Tibial artery (tissue), 4 donors: ENCODE results near the gene ZNF112.

Experiments used
- DNase-seq, 2 donors: peaks; one replicate each; pipeline ENCODE4 v3.0.0-alpha.2; 2019
- H3K27ac ChIP-seq, 2 donors: fragments of 200-600 bp; sonication (generic) in 1 of 2; 1 replicate in 1 of 2; 2 replicates in 1 of 2; pipeline ENCODE4 v1.5.1; 2018 to 2019; ENCODE audit warnings: mild to moderate bottlenecking in 1 of 2
- H3K27me3 ChIP-seq, 2 donors: fragments of 200-600 bp; sonication (generic) in 1 of 2; one replicate each; pipeline versions ENCODE4 v1.5.1 to v1.6.0; 2016 to 2019
- H3K36me3 ChIP-seq, 3 donors: fragments of 200-600 bp; sonication (generic) in 2 of 3; one replicate each; pipeline ENCODE4 v1.5.1; 2016 to 2019; ENCODE audit warnings: mild to moderate bottlenecking in 2 of 3
- H3K4me1 ChIP-seq, 4 donors: fragments of 200-600 bp; sonication (generic) in 2 of 4; 1 replicate in 3 of 4; 2 replicates in 1 of 4; pipeline ENCODE4 v1.5.1; 2016 to 2019
- H3K4me3 ChIP-seq, 2 donors: fragments of 200-600 bp; sonication (generic) in 1 of 2; 1 replicate in 1 of 2; 2 replicates in 1 of 2; pipeline ENCODE4 v1.5.1; 2018 to 2019; ENCODE audit warnings: mild to moderate bottlenecking in 2 of 2
- H3K9me3 ChIP-seq, 3 donors: fragments of 200-600 bp; sonication (generic) in 1 of 3; one replicate each; pipeline ENCODE4 v1.5.1; 2016 to 2019
- intact Hi-C: fragments of 100-400 bp; cut with DNase I; formaldehyde crosslinking; loops from one replicate; pipeline ENCODE4 v1.15.0; 2023; ENCODE audit warnings: low total_unique reads
- TF ChIP-seq, protein P1 (sequence below), 2 experiments: fragments of 200-600 bp in 1 of 2; fragments of 450-650 bp in 1 of 2; IDR thresholded peaks; one replicate each; pipeline ENCODE4 v1.5.1; 2017 to 2019; ENCODE audit warnings: antibody characterized with exemption in 2 of 2, mild to moderate bottlenecking in 1 of 2, moderate library complexity in 1 of 2

ZNF112 gene

DNA sequence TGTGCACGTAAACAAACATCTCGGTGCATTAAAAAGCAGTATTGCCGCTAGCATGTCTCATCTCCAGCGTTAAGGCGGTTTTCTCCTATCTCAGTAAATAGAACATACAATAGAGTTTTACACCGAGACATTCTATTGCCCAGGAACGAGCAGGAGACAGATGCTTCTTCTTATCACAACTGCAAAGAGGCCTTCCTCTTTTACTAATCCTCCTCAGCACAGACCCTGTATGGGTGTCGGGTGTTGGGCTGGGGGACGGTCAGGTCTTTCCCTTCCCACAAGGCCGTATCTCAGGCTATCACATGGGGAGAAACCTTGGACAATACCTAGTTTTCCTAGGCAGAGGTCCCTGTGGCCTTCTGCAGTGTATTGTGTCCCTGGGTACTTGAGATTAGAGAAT lies 75.6 kb downstream of the ZNF112 start:
- intact Hi-C loops = no loop called here
- no peak for DNase-seq
- H3K4me1 ChIP-seq = no peaks in the 10 kb centered on the region
- H3K27me3 ChIP-seq = no peaks in the 10 kb centered on the region
- peaks cover 5 to 98% (median 76%) of the 10 kb centered on the region in 3 donors for H3K9me3 ChIP-seq
- H3K4me3 ChIP-seq = no peak overlapping the region
- TF ChIP-seq, protein P1, sequence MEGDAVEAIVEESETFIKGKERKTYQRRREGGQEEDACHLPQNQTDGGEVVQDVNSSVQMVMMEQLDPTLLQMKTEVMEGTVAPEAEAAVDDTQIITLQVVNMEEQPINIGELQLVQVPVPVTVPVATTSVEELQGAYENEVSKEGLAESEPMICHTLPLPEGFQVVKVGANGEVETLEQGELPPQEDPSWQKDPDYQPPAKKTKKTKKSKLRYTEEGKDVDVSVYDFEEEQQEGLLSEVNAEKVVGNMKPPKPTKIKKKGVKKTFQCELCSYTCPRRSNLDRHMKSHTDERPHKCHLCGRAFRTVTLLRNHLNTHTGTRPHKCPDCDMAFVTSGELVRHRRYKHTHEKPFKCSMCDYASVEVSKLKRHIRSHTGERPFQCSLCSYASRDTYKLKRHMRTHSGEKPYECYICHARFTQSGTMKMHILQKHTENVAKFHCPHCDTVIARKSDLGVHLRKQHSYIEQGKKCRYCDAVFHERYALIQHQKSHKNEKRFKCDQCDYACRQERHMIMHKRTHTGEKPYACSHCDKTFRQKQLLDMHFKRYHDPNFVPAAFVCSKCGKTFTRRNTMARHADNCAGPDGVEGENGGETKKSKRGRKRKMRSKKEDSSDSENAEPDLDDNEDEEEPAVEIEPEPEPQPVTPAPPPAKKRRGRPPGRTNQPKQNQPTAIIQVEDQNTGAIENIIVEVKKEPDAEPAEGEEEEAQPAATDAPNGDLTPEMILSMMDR (IDR thresholded peaks at IDR 0.05) = no peak
- H3K36me3 ChIP-seq = peaks cover 19 to 94% (median 69%) of the 10 kb centered on the region in 3 donors
- no peak overlapping the region for H3K27ac ChIP-seq

DNA sequence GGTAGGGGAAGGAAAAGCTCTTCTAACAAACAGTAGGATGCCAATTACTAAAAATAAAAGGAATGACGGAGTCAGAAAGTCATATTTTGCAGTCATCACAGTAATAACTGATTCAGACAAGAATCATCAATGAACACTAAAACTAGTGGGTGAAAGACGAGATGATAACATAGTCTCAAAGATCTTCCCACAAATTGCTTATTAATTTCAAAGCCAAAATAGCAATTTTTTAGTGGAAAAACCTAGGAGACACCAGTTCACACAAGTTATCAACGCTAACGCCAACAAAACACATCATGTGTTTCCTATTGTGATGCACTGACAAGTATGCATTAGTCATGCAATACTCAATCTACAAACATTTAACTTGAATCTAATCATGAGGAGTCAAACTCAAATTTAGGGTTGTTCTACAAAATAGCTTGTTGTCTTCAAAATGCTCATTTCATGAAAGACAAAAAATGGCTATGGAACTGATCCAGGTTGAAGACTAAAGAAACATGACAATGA lies 78.2 kb downstream of the ZNF112 start:
- Histone ChIP-seq H3K4me1 (no peaks in the 10 kb centered on the region), H3K36me3 (peaks cover 18 to 94% (median 70%) of the 10 kb centered on the region in 3 donors), H3K27me3 (no peaks in the 10 kb centered on the region), H3K27ac (no peak overlapping the region), H3K9me3 (peaks cover 0 to 96% (median 67%) of the 10 kb centered on the region in 3 donors), H3K4me3 (no peak overlapping the region)
- TF ChIP-seq, protein P1 (IDR thresholded peaks at IDR 0.05) = no peak
- DNase-seq = no peak
- intact Hi-C loops = no loop called here

DNA sequence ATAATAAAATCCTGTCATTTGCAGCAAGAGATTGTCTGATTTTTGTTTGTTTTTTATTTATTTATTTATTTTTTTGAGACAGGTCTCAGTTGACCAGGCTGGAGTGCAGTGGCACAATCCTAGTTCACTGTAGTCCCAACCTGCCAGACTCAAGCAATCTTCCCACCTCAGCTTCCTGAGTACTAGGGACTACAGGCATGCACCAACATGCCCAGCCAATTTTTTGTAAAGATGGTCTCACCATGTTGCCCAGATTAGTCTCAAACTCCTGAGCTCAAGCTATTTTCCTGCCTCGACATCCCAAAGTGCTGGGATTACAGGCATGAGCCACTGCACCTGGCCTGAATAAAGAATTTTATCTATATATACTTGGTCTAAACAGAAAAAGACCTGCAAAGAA lies 79.1 kb downstream of the ZNF112 start:
- no peak for DNase-seq
- no peak overlapping the region for H3K4me3 ChIP-seq
- no peak overlapping the region for H3K27ac ChIP-seq
- H3K27me3 ChIP-seq = no peaks in the 10 kb centered on the region
- H3K36me3 ChIP-seq = peaks cover 20 to 92% (median 76%) of the 10 kb centered on the region in 3 donors
- H3K9me3 ChIP-seq = peaks cover 0 to 96% (median 61%) of the 10 kb centered on the region in 3 donors
- no peaks in the 10 kb centered on the region for H3K4me1 ChIP-seq
- intact Hi-C loops = no loop called here
- TF ChIP-seq, protein P1 (IDR thresholded peaks at IDR 0.05) = no peak
